ENCODE data around the gene ZNF831.

The ZNF831 gene

GRCh38 chr20:59301343-59302007, 137.9 kb downstream of the ZNF831 start:
- no peak overlapping the region for H3K4me3 ChIP-seq (replicated peaks in 1 of 2; ENCODE audit: low read depth in 2 of 2, low read length in 2 of 2)
- TF ChIP-seq CTCF (IDR thresholded peaks at IDR 0.05; ENCODE audit: low read depth, low read length) = no peak
- no peak for DNase-seq (ENCODE audit: low read depth in 2 of 2)

GRCh38 chr20:59305908-59306655, 142.5 kb downstream of the ZNF831 start:
- no peak overlapping the region for H3K4me3 ChIP-seq (replicated peaks in 1 of 2; ENCODE audit: low read depth in 2 of 2, low read length in 2 of 2)
- no peak for DNase-seq (ENCODE audit: low read depth in 2 of 2)
- no peak for TF ChIP-seq CTCF (IDR thresholded peaks at IDR 0.05; ENCODE audit: low read depth, low read length)

- TF ChIP-seq CTCF (IDR thresholded peaks at IDR 0.05; ENCODE audit: low read depth, low read length) = no peak
- H3K4me3 ChIP-seq (replicated peaks in 1 of 2; ENCODE audit: low read depth in 2 of 2, low read length in 2 of 2) = no peak overlapping the region
- no peak for DNase-seq (ENCODE audit: low read depth in 2 of 2)
Observed at GRCh38 chr20:59307270-59307669, 143.6 kb downstream of the ZNF831 start.

Data from cardiac fibroblast (primary cell).